NCI-H82 (cell line): ENCODE measurements around the gene ZDHHC12.

Source experiments
- DNase-seq: peaks from one replicate; lab custom pipeline; 2025; lab: John Stamatoyannopoulos, UW

Gene ZDHHC12, protein sequence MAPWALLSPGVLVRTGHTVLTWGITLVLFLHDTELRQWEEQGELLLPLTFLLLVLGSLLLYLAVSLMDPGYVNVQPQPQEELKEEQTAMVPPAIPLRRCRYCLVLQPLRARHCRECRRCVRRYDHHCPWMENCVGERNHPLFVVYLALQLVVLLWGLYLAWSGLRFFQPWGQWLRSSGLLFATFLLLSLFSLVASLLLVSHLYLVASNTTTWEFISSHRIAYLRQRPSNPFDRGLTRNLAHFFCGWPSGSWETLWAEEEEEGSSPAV

DNA sequence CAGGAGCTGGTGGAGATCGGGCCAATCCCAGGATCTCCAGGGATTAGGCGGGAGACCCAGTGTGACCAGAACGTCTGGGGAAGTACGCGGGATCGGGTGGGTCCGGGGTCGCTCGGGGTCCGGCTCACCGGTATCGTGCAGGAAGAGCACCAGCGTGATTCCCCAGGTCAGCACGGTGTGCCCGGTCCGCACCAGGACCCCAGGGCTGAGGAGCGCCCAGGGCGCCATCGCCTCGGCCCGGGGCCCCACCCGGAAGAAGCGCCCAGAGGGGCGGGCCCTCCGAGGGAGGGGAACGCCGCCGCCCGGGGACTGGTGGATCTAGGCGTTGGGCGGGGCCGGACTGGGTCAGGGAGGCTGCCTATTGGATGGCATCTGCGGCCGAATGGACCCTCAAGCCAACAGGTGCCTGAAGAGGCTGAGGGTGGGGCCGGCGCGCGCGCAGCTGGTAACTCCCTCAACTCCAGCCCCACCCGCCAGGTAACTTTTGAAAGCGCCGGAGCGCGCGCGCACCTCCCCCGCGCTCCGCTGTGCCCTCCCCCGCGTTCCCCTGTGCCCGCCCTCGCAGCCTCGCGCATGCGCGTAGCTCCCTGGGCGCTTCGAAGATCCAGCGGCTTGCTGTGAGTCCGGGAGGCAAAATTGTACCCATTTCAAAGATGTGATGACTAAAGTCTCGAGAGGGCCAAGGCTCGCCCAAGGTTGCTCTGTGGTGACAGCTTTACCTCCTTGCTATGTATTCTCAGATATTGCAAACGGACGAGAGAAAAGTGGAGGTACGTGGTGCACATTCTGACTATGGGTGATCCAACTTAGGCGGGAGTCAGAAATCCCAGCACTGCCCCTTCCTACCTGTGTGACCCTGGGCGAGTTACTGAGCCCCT is at the start of gene ZDHHC12:
TSS of gene ZDHHC12 (minus strand) at position 262 of the 878 bp plus-strand sequence. CDS start at position 228, 34 bp downstream.
- peak; percentile 100 for DNase-seq

DNA sequence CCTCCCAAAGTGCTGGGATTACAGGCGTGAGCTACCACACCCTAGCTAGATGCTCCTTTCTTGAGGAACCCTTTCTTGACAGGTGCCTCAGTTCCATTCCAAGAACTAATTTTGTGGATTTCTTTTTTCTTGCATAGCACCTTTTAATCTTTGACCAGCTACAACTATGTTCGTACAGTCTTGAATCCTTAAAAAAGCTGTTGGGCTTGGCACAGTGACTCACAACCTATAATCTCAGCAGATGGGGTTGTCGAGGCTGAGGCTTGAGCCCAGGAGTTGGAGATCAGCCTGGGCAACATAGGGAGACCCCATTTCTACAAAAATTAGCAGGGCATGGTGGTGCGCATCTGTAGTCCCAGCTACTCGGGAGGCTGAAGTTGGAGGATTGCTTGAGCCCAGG is 49.1 kb upstream of the ZDHHC12 start:
- DNase-seq: no peak

DNA sequence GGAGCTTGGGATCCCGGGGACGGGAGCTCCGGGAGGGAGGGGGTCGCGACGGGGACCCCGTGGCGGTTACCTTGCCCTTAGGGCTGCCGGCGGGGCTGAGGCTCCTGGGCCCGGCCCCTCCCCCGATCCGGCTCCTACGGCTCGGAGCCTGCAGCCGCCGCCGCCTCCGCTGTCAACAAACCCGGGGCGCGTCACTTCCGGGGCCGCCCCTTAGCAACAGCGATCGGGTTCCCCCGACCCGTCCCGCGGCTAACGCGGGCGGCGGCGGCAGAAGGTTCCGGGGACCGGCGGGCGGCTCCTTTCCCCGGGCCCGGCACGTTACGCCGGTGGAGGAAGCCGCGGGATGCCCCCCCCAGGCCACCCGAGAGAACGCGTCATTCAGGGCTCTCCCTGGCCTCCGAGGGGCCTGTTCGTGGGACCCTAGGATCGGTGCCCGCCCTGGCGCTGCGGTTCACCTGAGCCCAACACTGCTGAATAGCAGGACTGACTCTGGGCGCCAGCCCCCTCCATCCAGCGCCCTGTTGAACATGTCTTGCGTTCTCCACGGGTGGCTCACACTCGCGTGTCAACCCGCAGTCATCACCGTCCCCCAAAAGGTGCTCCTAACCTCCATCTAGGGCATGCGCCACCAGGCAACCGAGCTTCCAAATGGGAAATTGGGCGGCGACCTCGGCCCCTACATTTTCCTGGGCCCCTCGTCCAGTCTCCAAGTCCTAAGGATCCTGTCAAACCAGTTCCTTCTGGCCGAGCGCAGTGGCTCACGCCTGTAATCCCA is 48.0 kb upstream of the ZDHHC12 start, which contains the start of gene ZER1:
TSS of gene ZER1 (minus strand) at position 183 of the 775 bp plus-strand sequence. CDS start 16,362 bp downstream, outside the sequence.
- DNase-seq: peak; percentile 94

DNA sequence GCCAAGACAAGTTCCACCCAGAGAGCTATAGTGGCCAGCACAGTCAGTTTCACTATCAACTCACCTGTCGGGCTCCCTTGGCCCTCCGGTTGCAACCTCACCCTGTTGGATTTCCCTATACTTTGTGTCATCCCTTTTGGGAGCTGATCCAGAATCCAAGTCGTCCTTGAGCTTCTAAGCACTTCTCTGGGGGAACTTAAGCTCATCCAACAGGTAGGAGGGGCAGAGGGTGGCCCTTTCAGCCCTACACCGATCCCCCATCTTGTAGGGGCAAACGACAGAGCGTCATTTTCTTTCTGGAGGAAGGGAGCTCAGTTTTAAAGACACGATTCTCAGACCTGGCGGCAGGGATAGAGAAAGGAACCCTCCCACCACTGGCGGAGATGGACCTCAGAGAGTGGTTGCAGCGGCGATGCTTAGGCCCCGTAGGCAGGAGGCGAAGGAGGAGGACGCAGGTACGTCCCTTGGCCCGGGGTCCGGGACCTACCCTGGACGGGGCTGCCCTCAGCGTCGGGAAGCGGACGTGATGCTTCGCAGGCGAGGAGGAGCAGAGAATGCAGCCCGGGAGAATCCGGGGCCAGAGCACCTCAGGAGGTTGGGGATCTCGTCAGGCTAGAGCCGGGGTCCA is 47.3 kb upstream of the ZDHHC12 start:
- DNase-seq: peak; percentile 31

DNA sequence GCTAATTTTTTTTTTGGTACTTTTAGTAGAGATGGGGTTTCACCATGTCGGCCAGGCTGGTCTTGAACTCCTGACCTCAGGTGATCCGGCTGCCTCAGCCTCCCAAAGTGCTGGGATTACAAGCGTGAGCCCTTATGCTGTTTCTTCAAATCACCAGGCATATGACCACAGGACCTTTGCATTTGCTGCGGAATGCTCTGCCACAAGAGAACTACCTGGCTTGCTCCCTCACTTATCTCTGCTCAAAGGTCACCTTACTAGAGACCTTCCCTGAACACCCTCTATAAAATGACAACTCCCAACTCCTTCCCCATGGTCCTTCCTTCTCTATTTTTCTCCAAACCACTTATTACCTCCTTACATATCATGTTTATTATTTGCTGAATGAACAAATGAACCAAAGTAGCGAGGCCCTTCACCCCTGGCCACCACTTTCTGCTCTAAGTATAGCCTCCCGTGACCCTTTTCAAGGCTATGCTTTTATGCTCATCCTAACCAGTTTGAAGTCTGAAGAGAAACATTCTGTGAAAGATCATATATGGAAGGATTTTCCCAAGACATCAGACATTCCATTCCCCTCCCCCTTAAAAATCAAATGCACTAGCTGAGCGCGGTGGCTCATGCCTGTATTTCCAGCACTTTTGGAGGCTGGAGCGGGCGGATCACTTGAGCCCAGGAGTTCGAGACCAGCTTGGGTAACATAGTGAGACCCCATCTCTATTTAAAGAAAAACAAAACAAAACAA is 46.5 kb upstream of the ZDHHC12 start:
- no peak for DNase-seq

DNA sequence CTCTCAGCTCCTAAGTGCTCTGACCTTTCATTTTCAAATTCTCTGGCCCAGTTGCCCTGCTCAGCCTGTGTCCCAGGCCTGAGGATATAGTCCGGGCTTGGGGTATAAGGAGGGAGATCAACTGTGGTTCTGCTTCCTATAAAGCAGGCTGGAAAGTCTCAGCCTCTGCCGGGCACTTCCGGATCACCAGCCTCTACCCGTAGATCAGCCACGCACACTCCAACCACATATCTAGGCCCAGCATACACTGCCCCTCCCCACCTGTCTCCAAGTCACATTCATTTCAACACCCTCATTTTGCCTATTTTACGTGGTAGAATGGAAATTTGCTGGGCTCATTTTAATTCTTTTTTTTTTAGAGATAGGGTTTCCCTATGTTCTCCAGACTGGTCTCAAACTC is 44.7 kb upstream of the ZDHHC12 start:
- DNase-seq: no peak

GRCh38 chr9:128765499-128765898 is 41.6 kb upstream of the ZDHHC12 start:
- no peak for DNase-seq

- DNase-seq: no peak
Observed at GRCh38 chr9:128764361-128764760, 40.4 kb upstream of the ZDHHC12 start.

DNA sequence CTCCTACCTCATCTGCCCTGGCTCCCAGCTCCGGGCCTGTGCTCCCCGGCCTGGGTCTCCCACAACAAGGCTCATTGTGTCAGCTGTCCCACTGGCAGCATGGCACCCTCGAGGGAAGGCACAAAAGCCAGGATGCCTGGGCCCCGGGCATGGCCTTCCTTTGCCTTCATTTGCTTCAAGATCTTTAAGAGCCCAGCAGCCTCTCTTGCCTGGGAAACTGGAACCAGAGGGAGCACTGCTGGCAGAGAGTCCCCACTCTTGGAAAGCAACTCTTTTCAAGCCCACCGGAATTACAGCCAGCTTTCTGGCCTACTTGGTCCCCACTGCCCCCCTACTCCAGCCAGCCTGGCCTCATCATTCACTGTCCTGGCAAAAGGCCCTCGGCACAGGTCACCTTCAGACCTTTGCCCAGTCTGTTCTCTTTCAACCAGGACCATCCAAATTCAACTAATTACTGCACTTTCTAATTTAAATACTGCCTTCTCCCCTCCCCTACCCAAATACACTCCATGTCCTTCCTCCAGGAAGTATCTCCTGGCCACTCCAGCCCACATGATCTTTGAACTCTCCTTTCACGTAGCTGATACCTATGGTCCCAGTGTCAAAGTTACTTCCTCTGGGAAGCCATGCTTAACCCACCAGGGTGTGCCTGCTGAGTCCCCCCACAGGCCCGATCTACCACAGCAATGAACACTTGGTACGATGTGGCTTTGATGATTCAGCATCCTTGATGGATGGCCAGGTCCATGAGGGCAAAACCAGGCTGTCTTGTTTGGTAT is 38.9 kb upstream of the ZDHHC12 start:
- DNase-seq: no peak

DNA sequence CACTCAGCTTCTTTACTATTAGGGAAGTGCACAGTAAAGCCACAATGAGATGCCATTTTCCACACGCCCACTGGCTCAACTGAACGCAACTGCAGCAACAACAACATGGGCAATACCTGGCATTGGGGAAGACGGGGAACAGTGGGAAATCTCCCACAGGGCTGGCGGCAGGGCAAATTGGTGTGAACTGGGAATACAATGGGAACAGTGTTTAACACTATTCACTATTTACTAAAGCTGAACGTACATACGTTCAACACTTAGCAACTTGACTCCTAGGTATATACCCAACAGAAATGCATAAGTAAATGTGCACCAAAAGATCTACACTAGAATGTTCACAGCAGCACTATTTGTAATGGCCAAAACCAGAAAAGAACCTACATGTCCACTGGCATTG is 33.7 kb upstream of the ZDHHC12 start:
- DNase-seq: no peak

DNA sequence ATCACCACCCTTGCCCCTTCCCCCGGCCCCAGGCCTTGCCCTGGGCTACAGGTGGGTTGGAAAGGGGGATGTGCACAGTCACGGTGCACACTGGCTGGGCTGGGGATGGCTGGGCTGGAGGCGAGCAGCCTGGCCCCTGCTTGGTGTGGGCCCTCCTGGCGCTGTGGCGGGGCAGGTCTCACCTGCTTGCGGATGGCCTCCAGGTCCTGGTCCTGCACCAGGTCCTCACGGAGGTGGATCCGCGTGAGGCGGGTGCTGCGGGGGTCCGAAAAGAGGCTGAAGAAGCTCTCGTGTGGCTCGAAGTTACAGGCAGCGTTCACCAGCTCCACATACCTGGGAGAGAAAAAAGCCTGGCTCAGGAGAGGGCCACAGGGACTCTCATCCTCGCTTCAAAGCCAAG is 29.7 kb upstream of the ZDHHC12 start:
- no peak for DNase-seq

- DNase-seq: no peak
Observed at GRCh38 chr9:128750926-128751595, 27.1 kb upstream of the ZDHHC12 start.

GRCh38 chr9:128747241-128747640 is 23.3 kb upstream of the ZDHHC12 start:
- DNase-seq: peak; percentile 27

DNA sequence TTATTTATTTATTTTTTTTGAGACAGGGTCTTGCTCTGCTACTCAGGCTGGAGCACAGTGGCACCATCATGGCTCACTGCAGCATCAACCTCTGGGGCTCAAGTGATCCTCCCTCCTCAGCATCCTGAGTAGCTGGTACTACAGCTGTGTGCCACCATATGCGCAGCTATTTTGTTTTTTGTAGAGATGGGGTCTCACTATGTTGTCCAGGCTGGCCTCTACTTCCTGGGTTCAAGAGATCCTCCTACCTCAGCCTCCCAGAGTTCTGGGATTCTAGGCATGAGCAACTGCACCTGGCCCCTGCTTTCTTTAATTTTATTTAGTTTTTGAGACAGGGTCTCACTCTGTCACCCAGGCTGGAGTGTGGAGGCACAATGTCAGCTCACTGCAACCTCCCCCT is 19.5 kb upstream of the ZDHHC12 start:
- DNase-seq: no peak

DNA sequence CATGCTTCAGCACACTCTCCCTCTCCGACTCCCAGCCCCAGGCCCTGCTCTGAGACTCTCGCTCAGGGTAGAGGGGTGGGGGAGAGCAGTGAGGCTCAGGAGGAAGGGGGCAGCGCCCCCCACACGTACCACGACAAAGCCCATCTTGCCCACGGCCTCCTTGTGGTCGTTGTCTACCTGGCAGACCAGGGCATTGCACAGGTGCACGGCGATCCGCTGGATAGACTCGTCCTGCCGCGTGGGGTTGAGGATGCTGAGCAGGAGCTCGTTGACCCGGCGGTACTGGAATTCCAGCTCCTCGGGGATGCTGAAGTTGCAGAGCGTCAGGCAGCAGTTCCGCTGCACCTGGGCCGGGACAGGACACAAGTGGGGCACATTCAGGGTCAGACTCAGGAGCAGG is 18.5 kb upstream of the ZDHHC12 start:
- no peak for DNase-seq

GRCh38 chr9:128735373-128735772 is 11.4 kb upstream of the ZDHHC12 start:
- peak; percentile 69 for DNase-seq

DNA sequence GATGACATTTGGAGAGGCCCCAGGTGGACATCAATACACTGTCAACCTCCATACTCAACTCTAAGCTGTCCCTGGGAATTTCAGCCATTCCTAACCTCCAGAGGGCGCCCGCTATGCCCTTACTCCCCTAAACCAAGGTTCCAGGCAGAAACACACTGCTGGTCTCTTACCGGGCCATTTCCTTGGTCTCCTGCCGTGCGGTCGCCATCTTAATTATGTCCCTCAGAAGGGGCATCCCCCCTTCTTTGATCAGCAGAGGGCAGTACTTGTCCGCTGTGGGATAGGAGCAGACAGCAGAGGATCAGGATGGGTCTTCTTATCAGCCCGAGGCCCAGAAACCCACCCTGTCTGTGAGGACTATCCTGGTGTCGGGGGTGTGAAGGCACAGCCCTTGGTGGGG is 9.3 kb upstream of the ZDHHC12 start:
- DNase-seq: peak; percentile 96

DNA sequence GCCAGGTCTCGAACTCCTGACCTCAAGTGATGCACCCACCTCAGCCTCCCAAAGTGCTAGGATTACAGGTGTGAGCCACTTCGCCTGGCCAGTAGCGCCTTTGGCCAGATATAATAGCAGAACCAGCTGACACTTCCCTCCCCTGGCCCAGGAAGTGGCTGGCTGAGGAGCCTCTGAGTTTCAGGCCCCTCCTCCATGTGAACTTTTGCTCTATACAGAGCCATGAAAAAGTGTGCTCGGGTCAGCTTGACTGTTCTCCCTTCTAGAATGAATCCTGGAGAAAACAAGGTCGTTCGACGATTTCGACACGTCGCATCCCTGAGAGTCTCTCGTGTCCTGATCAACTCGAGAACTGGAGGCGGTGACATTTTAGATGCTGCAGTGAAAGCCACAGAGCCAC is 8.6 kb upstream of the ZDHHC12 start:
- DNase-seq: no peak

DNA sequence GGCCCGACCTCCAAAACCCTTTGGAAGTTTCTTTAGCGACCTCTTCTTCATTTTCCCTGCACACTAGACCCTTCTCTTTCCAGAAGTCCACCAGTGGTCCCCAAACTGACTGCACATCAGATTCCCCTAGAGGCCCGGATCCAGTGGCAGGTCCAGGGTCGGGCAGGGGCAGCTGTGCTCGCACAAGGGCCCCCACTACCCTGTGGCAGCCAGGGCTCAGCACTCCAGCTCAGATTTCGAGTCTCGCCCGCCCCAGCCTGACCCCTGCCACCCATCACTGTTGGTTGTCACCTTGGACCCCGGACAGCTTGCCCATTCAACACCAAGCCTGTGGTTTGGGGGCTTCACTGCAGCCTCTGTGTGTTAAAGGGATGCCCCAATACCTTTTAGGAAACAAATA is 7.8 kb upstream of the ZDHHC12 start:
- no peak for DNase-seq

DNA sequence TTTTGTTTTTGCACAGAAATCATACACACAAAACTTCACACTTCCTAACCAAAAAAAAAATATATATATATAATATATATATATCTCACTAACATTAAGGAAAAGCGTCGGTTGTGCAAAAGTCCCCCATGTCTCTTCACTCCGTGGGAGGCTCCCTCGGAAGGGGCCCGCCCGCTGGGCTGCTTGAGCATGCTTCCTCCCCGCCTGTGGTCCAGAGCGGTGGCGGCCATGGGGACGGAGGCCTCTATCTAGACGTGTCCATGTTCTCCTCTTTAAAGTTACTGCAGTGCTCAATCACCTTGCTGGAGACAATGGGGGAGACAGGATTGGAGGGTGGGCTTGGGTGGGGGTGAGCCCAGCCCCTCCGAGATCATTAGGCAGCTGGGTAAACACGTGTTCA is 7.2 kb upstream of the ZDHHC12 start:
- no peak for DNase-seq
